ENCODE measurements around the gene PMPCA. TPM values are rescaled to one million over a fixed set of nuclear protein-coding genes. Genes with fewer than 3 reads are reported as not detected.

PMPCA gene
- total RNA-seq, 1 donor from 2014 or later, result 114 TPM

DNA sequence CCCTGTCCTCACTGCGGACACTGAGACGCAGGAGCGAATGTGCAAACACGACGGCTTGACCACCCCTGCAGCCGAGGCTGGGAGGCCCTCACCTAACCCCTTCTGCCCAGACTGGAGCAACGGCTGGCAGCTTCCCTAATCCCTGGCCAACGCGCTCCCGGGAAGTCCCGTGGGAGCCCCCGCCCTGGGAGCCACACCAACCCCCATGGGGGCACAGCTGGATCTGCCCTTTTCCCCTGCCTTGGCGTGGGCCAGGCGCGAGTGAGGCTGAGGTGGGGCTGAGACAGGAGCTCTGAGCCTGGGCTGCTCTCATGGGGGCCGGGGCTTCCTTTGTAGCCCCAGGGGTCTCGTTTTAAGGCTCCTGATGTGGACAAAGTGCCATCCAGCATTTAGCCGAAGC lies 42.3 kb upstream of the PMPCA start:
- H3K9me3 Mint-ChIP-seq, result no peaks in the 10 kb centered on the region
- no peak overlapping the region for H3K4me3 Mint-ChIP-seq
- no peaks in the 10 kb centered on the region for H3K27me3 Mint-ChIP-seq
- no peaks in the 10 kb centered on the region for H3K4me1 Mint-ChIP-seq
- intact Hi-C loops (cut with micrococcal nuclease), result no loop called here
- H3K27ac Mint-ChIP-seq, result no peak overlapping the region
- DNase-seq, result no peak
- H3K36me3 Mint-ChIP-seq (ENCODE audit: low read depth), result peaks cover 5% of the 10 kb centered on the region

DNA sequence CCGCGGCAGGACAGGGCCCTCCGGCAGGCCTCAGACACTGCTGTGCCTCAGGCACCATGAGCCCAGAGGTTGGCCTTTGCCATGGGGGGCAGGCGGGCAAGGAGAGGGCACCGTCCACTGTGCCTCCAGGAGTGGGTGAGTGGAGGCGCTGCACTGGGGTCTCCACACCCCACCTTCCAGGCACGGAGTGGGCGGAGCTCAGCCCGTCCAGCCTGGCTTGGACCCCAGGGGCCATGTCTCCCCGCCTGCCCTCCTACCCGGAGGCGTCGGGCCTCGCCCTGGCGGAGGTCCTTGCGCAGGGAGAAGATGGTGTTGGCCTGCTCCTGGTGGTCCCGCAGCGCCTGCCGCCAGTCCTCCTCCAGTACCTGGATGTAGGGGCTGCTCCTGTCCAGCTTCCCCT lies 40.4 kb upstream of the PMPCA start:
- H3K27ac Mint-ChIP-seq, result no peak overlapping the region
- no peaks in the 10 kb centered on the region for H3K9me3 Mint-ChIP-seq
- peaks cover 2% of the 10 kb centered on the region for H3K36me3 Mint-ChIP-seq (ENCODE audit: low read depth)
- no peak for DNase-seq
- no peaks in the 10 kb centered on the region for H3K27me3 Mint-ChIP-seq
- intact Hi-C loops (cut with micrococcal nuclease), result no loop called here
- no peak overlapping the region for H3K4me3 Mint-ChIP-seq
- H3K4me1 Mint-ChIP-seq, result no peaks in the 10 kb centered on the region

DNA sequence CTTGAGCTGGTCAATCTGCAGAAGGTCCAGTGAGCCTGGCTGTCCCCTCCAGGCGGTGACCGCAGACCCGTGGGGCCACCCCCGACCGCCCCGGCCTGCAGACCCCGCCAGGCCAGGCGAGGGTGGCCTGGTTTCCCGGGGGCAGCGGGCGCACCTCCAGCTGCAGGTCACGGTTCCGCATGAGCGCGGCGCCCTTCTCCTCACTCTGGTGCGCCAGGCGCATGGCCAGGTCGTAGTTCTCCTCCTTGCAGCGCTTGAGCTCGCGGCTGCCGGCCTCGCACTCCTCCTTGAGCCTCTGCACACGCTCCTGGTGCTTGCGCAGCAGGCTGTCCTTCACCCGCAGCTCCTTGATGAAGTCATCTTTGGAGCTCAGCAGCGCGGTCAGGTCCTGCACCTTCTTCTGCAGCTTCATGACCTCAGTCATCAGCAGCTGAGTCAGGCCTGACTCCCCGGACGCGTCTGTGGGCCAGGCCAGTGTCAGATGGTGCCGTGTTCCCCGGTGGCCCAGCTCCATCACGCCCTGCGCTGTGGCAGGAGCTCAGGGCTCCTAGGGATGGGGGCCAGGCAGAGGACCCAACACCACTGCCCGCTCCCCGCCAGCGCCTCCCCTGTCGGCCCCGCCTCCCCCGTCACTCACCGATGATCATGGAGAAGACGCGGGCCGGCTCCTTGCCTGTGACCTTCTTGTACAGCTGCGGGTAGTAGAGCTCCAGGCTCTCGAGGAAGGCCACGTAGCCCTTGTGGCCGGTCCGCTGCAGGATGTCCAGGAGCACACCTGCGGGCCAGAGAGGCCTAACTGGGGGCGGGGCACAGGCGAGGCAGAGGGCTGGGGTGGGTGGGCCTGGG lies 39.5 kb upstream of the PMPCA start:
- no peaks in the 10 kb centered on the region for H3K27me3 Mint-ChIP-seq
- no peaks in the 10 kb centered on the region for H3K9me3 Mint-ChIP-seq
- H3K27ac Mint-ChIP-seq, result no peak overlapping the region

DNA sequence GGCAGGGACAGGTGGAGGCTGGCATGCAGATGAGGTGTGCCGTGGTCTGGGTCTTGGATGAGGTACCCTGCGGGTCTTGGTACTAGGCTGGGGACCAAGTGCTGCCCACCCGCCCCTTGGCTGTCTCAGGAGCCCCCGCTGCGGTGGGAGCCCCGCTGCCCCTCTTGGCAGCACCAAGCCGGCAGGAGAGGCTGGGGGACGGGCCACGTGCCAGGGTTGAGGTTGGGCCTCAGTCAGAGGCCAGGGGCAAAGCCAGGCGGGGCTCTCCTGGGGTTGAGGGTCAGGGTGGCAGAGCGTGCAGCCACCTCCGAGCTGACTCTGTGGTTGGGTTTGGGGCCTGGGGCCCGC lies 39.0 kb upstream of the PMPCA start:
- Mint-ChIP-seq H3K27me3 (no peaks in the 10 kb centered on the region), H3K27ac (no peak overlapping the region), H3K9me3 (no peaks in the 10 kb centered on the region), H3K4me3 (no peak overlapping the region), H3K4me1 (no peaks in the 10 kb centered on the region), H3K36me3 (ENCODE audit: low read depth) (no peaks in the 10 kb centered on the region)
- no peak for DNase-seq
- intact Hi-C loops (cut with micrococcal nuclease), result no loop called here

More for the DNA sequence above, 39.5 kb upstream of the PMPCA start:
- Mint-ChIP-seq H3K4me3 (no peak overlapping the region), H3K4me1 (no peaks in the 10 kb centered on the region), H3K36me3 (ENCODE audit: low read depth) (no peaks in the 10 kb centered on the region)
- DNase-seq, result no peak
- intact Hi-C loops (cut with micrococcal nuclease), result no loop called here

DNA sequence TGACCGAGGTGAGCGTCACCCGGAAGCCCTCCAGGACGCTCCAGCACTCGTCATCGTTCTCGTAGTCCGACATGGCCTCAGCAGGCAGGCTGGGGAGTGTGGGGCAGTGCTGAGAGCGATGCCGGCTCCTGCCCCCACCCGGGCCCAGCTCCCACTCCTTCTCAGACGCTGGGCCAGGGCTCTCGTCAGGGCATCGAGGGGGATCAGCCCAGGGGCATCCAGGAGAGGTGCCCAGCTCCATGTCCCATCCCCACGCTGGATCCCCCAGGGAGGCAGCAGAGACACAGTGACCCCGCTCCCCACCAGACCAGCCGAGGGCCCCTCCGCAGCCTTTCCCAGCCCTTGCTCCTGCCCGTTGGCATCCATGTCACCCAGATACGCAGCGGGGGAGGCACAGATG lies 38.5 kb upstream of the PMPCA start:
- Mint-ChIP-seq H3K27ac (no peak overlapping the region), H3K9me3 (no peaks in the 10 kb centered on the region), H3K36me3 (ENCODE audit: low read depth) (no peaks in the 10 kb centered on the region), H3K27me3 (no peaks in the 10 kb centered on the region), H3K4me3 (no peak overlapping the region), H3K4me1 (no peaks in the 10 kb centered on the region)
- no peak for DNase-seq
- intact Hi-C loops (cut with micrococcal nuclease), result no loop called here

DNA sequence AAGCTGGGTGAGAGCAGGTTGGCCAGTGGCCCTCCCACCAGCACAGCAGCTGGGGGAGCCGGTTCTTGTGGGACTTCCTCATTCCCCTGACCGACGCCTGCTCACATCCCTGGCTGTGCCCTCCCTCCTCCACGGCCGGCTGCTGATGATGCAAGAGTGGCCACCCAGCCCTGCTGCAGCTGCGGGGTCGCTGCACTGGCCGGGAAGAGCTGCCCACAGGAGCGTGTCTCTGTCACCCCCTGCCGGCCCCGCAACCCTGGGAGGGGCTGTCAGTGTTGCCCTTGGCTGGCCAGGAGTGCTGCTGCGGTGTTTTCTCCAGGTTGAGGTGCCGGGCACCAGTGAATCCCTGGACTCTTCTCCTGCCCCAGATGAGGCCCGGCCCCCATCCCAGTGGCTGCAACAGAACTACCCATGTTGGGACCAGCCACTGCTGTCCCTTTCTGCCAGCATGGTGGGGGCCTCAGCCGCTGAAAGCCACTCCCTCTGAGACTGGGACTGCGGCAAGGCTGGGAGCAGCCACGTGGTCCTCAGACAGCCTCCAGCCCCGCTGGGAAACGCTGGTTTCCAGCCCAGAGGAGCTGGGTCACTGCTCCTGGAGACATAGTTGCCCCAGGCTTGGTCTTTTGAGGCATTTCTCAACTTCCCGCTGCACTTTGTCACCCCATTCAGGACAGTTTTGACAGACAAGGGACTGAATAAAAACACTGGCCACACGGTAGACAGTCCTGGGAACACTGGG lies 37.7 kb upstream of the PMPCA start:
- Mint-ChIP-seq H3K4me3 (peak overlapping the region; percentile 66), H3K27ac (peak overlapping the region; percentile 34), H3K4me1 (no peaks in the 10 kb centered on the region), H3K36me3 (ENCODE audit: low read depth) (no peaks in the 10 kb centered on the region), H3K27me3 (no peaks in the 10 kb centered on the region), H3K9me3 (no peaks in the 10 kb centered on the region)
- DNase-seq, result no peak
- intact Hi-C loops (cut with micrococcal nuclease), result no loop called here

DNA sequence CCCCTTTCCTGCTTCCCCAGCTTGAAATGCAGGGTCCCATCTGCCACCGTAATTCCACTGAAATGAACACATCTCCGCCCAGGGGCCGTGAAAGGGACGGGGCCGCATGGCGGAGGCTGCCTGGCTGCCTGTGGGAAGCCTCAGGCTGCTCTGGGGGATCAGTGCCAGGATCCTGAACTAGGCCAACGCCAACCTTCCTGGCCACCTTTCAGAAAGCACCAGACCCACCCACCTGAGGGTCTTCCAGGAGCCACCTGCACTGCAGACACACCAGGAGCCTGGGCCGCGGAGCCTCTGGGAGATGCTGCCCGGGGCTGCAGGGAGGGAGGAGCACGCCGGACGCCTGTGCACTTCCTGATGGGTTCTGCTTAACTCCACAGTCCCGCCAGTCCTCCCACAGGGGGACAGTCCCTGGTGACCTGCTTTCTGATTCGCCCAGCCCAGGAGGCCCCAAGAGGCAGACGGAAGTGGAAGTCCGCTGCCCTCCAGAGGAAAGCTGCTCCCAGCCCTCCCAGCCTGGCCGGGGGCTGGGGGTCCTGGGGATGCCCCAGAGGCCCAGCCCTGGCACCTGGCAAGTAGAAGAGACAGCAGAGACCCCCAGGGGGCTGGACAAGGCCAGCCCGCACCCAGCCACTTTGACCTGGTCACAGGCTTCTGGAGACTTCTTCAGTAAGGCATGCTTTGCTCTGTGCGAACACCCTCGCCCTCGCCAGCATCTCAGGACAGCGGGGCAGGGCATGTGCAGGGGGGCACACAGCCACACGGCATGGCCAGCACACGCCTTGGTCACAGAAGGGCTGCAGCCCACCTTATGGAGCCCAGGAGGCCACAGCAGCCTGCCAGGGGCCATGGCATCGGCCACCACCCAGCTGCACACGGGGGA lies 36.9 kb upstream of the PMPCA start, which contains the start of gene CARD9:
TSS of gene CARD9 (minus strand) at position 370 of the 883 bp plus-strand sequence. CDS start 1,591 bp downstream, outside the sequence.
- intact Hi-C loops (cut with micrococcal nuclease), result no loop called here
- Mint-ChIP-seq H3K4me3 (peak within 1 kb of the TSS; percentile 66), H3K36me3 (ENCODE audit: low read depth) (no peaks in the 10 kb centered on the region), H3K4me1 (no peaks in the 10 kb centered on the region), H3K9me3 (no peaks in the 10 kb centered on the region), H3K27me3 (no peaks in the 10 kb centered on the region), H3K27ac (peak within 1 kb of the TSS; percentile 34)
- no peak for DNase-seq

DNA sequence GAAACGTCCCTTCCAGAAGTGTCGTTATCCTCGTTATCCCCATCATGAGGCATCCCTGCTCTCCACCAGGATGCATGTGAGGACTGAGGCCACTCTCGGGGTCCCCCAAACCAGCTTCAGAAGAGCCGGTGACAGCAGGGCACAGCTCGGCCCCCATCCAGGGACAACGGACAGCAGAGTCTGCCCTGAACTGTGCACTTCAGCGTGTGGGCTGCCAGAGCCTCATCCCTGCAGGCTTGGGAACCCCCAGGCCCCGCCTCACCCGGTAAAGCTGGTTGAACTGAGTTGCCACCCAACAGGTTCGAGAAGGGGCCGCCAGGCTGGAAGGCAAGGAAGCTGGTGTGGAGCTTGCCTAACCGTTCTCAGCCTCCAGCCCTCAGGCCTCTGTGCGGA lies 36.3 kb upstream of the PMPCA start:
- no peak for DNase-seq
- no peaks in the 10 kb centered on the region for H3K36me3 Mint-ChIP-seq (ENCODE audit: low read depth)
- intact Hi-C loops (cut with micrococcal nuclease), result no loop called here
- H3K27me3 Mint-ChIP-seq, result no peaks in the 10 kb centered on the region
- H3K4me3 Mint-ChIP-seq, result no peak overlapping the region
- H3K4me1 Mint-ChIP-seq, result no peaks in the 10 kb centered on the region
- no peak overlapping the region for H3K27ac Mint-ChIP-seq
- no peaks in the 10 kb centered on the region for H3K9me3 Mint-ChIP-seq

DNA sequence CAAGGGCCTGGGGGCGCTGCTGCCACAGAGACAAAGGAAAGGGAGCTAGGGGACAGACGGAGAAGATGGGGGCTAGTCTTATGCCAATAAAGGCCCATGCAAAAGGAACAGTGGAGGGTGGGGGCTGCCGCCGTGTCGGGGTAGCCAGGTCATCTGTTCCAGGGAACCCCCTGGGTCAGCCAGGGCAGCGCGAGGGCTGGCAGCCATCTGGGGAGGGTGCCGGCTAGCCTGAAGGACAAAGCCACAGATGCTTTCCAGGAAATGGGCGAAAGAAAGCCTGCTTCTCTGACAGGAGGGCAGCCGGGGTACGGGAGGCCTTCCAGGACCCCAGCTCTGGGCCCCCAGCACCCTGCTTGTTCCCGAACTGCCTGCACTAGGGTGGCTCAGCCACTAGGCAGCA lies 35.4 kb upstream of the PMPCA start:
- Mint-ChIP-seq H3K4me3 (no peak overlapping the region), H3K27ac (no peak overlapping the region), H3K9me3 (no peaks in the 10 kb centered on the region), H3K36me3 (ENCODE audit: low read depth) (no peaks in the 10 kb centered on the region), H3K27me3 (no peaks in the 10 kb centered on the region), H3K4me1 (no peaks in the 10 kb centered on the region)
- no peak for DNase-seq
- intact Hi-C loops (cut with micrococcal nuclease), result no loop called here

DNA sequence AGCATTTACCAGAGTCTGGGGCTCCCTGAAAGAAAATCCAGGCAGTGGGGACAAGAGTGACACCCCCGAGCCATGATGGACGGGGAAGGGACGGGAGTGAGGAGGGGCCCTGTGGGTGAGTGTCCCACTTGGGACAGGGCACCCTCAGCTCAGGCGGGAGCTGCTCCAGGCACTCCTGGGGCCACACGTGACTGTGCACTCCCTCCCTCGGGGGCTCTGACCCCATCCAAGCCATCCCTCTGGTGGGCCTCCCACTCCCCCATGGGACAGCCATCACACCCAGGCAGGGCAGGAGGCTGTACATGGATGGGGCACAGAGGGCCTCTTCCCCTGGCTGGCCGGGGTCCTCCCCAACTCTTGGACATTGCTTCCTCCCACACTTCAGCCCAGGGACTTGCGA lies 34.0 kb upstream of the PMPCA start:
- Mint-ChIP-seq H3K27me3 (no peaks in the 10 kb centered on the region), H3K4me3 (no peak overlapping the region), H3K9me3 (no peaks in the 10 kb centered on the region), H3K36me3 (ENCODE audit: low read depth) (no peaks in the 10 kb centered on the region), H3K27ac (no peak overlapping the region), H3K4me1 (no peaks in the 10 kb centered on the region)
- intact Hi-C loops (cut with micrococcal nuclease), result no loop called here
- DNase-seq, result no peak

DNA sequence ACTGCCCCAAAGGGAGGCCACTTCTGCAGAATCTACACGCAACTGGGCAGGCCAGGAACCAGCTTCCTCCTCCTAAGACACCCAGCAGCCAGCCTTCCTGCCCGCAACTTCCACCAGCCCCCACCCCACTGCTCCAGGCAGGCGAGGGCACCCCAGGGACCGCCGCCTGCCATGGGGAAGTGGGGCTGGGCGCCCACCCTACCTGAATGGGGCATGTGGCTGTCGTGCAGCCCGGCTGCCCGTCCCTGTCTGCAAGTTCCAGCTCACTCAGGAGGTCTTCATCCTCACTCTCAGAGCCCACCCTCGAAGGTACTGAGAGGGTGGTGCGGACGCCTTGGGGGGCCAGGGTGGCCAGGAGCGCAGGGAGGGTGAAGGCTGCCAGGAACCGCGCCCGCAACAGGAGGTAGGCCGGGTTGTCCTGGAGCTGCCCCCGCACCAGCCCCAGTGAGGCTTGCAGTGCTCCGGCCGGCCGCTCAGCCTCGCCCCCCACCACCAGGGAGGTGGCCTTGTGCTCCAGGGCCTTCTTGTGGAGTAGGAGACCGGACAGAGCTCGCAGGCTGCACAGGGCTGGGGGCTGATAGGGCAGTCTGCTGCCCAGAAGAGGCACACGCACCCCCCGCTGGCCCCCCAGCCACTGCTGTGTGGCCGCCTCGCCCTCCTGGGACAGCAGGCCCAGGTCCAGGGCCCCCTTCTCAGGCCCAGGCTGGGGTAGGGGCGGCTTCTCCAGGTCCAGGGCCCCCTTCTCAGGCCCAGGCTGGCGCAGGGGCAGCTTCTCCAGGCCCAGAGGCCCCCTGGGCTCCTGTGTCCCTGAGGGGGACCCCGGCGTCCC lies 32.9 kb upstream of the PMPCA start:
- intact Hi-C loops (cut with micrococcal nuclease), result no loop called here
- H3K27ac Mint-ChIP-seq, result no peak overlapping the region
- peaks cover 4% of the 10 kb centered on the region for H3K36me3 Mint-ChIP-seq (ENCODE audit: low read depth)
- H3K4me3 Mint-ChIP-seq, result no peak overlapping the region
- DNase-seq, result no peak
- H3K4me1 Mint-ChIP-seq, result no peaks in the 10 kb centered on the region
- H3K9me3 Mint-ChIP-seq, result no peaks in the 10 kb centered on the region
- H3K27me3 Mint-ChIP-seq, result no peaks in the 10 kb centered on the region

DNA sequence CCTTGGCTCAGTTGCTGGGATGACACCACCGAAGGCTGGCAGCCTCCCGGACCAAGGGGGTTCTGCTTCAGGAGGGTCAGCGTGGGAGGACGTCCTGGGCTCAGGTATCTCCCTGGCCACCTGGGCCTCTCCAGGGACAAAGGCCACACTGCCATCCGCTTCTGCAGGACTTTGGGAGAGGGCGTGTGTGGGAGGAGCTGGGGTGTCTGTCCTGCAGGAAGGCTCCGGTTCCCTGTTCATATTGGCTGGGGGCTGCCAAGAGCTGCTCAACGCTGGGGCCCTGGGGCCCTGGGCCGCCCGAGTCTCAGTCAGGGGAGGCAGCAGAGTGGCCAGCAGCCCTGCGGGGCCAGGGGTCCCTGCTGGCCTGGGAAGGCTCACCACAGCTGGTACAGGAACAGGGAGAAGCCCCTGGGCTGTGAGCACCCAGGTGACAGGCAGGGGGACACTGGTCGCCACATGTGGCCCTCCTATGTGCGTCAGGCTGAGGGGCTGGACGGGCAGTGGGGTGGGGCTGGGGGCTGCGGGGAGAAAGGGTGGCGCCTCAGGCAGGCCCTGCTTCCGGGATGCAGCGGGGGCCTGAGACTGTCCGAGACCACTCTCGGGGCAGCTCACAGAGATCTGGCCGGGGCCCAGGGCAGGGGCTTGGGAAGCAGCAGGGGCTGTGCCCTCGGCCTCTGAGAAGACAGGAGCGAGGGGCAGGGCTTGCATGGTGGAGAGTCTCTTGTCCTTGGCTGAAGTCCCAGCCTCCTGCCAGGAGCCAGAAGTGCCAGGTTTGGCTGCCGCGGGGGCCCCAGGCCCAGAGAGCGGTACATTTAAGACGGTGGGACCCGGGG lies 32.1 kb upstream of the PMPCA start:
- Mint-ChIP-seq H3K4me3 (no peak overlapping the region), H3K4me1 (no peaks in the 10 kb centered on the region), H3K36me3 (ENCODE audit: low read depth) (peaks cover 7% of the 10 kb centered on the region), H3K27ac (no peak overlapping the region), H3K27me3 (no peaks in the 10 kb centered on the region), H3K9me3 (no peaks in the 10 kb centered on the region)
- intact Hi-C loops (cut with micrococcal nuclease), result no loop called here
- DNase-seq, result no peak

DNA sequence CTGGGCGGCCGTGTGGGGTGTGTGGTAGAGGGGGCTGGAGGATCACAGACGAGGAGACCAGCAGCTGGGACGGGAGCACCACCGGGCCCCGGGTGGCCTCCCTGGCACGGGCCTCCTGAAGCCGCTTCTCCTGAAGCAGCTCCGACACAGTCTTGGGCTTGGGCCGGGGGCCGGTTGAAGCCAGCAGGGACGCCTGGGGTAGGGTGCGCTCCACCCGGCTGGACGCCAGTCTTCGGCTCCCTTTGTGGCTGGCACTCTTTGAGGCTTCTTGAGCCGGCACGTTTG lies 31.5 kb upstream of the PMPCA start:
- no peaks in the 10 kb centered on the region for H3K4me1 Mint-ChIP-seq
- intact Hi-C loops (cut with micrococcal nuclease), result no loop called here
- no peak for DNase-seq
- no peak overlapping the region for H3K27ac Mint-ChIP-seq
- no peaks in the 10 kb centered on the region for H3K9me3 Mint-ChIP-seq
- no peak overlapping the region for H3K4me3 Mint-ChIP-seq
- no peaks in the 10 kb centered on the region for H3K27me3 Mint-ChIP-seq
- H3K36me3 Mint-ChIP-seq (ENCODE audit: low read depth), result peaks cover 10% of the 10 kb centered on the region
